H54 (cell line): Measurements from ENCODE around the gene SLC39A11.
"Not testable (repeated sequence)": the region's sequence is repeated elsewhere in the genome, so short reads cannot be mapped to it uniquely, and the experiment has no call there.

Source experiments
- DNase-seq: peaks from one replicate; pipeline ENCODE4 v3.0.0; 2011; ENCODE audit warnings: low spot score, mixed read lengths; ENCODE audit not compliant: insufficient read length
- FAIRE-seq: peaks from 3 replicates; lab custom pipeline; 2011; peaks lifted over from hg19 to GRCh38; lab: Jason Lieb, UNC
- POLR2A ChIP-seq: IDR thresholded peaks from 2 replicates; pipeline ENCODE4 v1.6.1; 2011; ENCODE audit warnings: low read depth, mild to moderate bottlenecking, low read length

Gene SLC39A11

GRCh38 chr17:72660274-72661115 is 432.0 kb downstream of the SLC39A11 start:
- FAIRE-seq (no peak), DNase-seq (no peak)
- no peak for TF ChIP-seq POLR2A

- no peak for TF ChIP-seq POLR2A
- DNase-seq (no peak), FAIRE-seq (no peak)
Observed at GRCh38 chr17:72659811-72660210, 432.7 kb downstream of the SLC39A11 start.

- DNase-seq (no peak), FAIRE-seq (no peak)
- no peak for TF ChIP-seq POLR2A
Observed at GRCh38 chr17:72658675-72659074, 433.8 kb downstream of the SLC39A11 start.

- no peak for FAIRE-seq
- no peak for TF ChIP-seq POLR2A
- peak; percentile 41 for DNase-seq
Observed at GRCh38 chr17:72657467-72658317, 434.8 kb downstream of the SLC39A11 start.

GRCh38 chr17:72656130-72656763 is 436.2 kb downstream of the SLC39A11 start:
- no peak for TF ChIP-seq POLR2A
- FAIRE-seq (no peak), DNase-seq (no peak)

GRCh38 chr17:72654706-72655105 is 437.8 kb downstream of the SLC39A11 start:
- no peak for TF ChIP-seq POLR2A
- no peak for DNase-seq
- FAIRE-seq = no peak

GRCh38 chr17:72651988-72652387 is 440.5 kb downstream of the SLC39A11 start:
- no peak for TF ChIP-seq POLR2A
- DNase-seq (no peak), FAIRE-seq (no peak)

GRCh38 chr17:72648702-72649101 is 443.8 kb downstream of the SLC39A11 start:
- no peak for FAIRE-seq
- TF ChIP-seq POLR2A = no peak
- DNase-seq = no peak

- TF ChIP-seq POLR2A = no peak
- no peak for FAIRE-seq
- DNase-seq = no peak
Observed at GRCh38 chr17:72646176-72646575, 446.3 kb downstream of the SLC39A11 start.

GRCh38 chr17:72644492-72644891 is 448.0 kb downstream of the SLC39A11 start:
- DNase-seq (no peak), FAIRE-seq (no peak)
- no peak for TF ChIP-seq POLR2A

- FAIRE-seq (no peak), DNase-seq (no peak)
- TF ChIP-seq POLR2A = no peak
Observed at GRCh38 chr17:72643575-72644216, 448.8 kb downstream of the SLC39A11 start.

GRCh38 chr17:72642720-72643119 is 449.8 kb downstream of the SLC39A11 start:
- TF ChIP-seq POLR2A = no peak
- no peak for FAIRE-seq
- DNase-seq = no peak

- FAIRE-seq = no peak
- no peak for TF ChIP-seq POLR2A
- no peak for DNase-seq
Observed at GRCh38 chr17:72640415-72641165, 451.9 kb downstream of the SLC39A11 start.

GRCh38 chr17:72639711-72640110 is 452.8 kb downstream of the SLC39A11 start:
- TF ChIP-seq POLR2A = no peak
- FAIRE-seq (no peak), DNase-seq (no peak)

GRCh38 chr17:72638932-72639331 is 453.6 kb downstream of the SLC39A11 start:
- not testable (repeated sequence) for DNase-seq, FAIRE-seq
